HG03060 (cell line): ENCODE results near the gene DEFB112.

Experiments
- ATAC-seq: cut with Tn5 transposase; IDR thresholded peaks from one replicate; pipeline ENCODE4 v1.9.1; 2021; ENCODE audit warnings: low read depth, moderate number of reproducible peaks; ENCODE audit not compliant: unreplicated experiment

The DEFB112 gene, protein sequence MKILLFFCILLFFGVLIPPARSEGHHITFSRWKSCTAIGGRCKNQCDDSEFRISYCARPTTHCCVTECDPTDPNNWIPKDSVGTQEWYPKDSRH

DNA sequence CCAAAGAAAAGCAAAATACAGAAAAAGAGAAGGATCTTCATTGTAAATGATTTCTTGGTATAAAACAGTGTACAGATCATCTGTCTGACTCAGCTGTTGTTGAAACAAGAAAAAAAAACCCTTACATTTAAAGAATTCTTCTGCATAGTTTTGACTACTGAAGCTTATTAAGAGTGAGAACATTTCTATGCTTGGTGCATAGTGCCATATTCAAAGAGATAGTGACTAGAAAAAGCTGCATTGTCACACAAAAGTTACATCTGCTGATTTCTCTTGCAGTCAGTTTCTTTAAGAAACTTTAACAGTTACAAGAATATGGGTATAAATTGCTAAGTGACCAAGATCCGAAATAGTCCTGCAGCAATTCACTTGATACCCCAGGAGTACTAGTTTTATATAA, at the start of gene DEFB112:
DEFB112 (minus strand) TSS at position 101 of the 400 bp plus-strand sequence; CDS start at position 41, 60 bp downstream.
- ATAC-seq = no peak

DNA sequence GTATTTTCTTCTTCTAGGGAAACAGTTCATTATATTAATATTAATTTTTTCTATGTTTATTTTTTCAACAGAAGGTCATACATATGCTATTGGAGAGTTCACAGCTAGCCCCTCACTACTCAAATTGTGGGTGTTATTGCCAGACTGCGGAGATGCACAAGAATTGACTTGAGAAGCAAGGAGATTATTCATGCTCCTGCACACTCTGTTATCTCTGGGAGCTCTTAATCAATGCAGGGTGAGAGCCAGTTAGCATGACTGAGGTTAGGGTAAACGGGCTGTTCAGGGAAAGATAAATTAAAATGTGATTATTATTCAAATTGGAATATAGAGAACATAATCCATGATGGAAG, 48.9 kb upstream of the DEFB112 start:
- no peak for ATAC-seq

DNA sequence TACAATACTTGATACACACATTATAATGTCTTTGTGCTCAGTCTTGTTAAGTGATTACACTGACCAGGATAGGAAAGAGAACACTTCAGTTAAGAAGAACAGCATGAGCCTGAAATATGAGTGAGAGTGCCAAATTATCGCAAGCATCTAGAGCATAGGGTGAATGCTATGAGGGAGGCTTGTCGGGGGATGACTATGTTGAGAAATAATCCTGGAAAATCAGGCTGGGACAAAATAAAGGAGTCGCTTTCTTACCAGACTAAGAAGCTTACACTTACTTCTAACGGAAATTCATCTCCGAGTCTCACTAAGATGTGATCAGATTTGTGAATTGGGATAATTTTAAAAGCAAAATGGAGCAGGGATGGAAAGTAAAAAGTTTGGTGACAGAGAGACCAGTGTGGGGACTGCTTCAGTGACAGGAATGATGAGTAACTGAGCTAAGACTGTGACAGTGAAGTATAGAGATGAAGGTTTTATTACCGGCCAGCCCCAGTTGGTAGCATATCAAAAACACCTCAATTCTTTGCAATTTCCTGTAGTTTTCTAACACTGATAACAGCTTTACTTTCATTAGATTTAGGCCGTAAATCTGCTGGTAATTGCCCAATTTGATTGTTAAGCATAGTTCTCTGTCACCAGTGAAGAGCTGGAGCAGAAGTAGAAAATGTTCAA, 48.4 kb upstream of the DEFB112 start:
- ATAC-seq = no peak

DNA sequence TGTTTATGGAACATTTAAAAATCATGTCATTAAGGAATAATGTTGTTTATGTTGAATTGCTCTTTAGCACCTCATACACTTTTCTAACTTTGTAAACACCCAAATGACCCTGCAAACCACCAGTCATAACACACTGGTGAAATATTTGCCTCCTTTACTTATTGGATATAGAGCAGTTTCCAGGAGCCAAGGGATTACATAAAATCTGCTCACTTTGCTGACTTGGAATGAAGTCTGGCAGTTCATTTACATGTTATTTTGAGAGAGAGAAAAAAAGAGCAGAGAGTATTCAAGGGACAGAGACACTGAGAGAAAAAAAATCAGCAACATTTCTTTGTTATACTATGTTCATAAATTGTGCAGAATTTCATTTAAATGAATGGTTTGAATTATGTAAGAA, 46.6 kb upstream of the DEFB112 start:
- no peak for ATAC-seq

DNA sequence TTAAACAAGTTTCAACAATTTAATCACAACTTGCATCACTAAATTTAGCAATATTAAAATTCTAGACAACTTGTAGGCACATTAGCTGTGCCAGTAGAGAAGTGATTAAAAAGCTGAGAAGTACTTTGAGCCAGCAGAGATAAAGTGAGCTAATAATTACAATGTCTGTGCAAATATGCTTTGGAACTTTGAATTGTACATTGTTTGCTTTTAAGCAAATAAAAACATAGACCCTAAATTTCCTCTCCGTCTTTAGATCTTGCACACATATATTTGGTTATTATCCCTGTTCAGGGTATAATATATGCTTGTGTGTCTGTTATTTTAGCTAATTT, 44.2 kb upstream of the DEFB112 start:
- no peak for ATAC-seq

DNA sequence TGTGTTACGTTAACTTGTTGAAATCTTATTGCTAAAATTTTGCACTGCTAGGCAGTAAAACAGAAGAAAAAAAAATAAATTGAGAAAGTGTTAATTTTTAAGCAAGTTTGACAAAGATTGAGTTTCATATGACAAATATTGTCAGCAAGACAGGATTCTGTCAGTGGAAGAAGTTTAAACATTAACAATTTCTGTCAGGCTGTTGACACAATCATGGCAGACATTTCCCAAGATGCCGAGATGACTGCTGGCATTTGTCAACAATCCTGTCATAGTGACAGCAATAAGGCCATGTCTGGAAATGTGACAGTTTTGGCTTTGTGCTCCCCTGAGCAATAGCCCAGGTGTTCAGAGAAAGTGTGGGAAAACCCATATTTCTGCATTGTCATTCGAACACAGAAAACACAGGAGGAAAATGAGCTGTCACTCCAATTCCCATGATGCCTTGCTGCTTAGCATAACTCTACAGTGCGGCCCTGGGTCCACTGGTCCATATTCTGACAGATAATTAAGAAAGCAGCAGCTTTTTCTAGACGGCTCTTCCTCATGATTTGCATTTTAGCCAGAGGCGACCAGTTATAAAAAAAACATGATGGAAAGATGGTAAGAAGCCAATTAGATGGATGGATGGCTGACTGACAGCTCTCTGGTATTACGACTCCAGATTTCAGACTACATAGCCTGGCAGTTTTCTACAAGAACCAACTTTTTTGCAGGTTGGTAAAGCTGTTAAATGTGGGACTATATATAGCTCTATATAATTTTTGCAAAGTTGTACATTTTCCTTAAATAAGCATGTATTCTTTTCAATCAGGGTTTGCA, 43.6 kb upstream of the DEFB112 start:
- no peak for ATAC-seq

DNA sequence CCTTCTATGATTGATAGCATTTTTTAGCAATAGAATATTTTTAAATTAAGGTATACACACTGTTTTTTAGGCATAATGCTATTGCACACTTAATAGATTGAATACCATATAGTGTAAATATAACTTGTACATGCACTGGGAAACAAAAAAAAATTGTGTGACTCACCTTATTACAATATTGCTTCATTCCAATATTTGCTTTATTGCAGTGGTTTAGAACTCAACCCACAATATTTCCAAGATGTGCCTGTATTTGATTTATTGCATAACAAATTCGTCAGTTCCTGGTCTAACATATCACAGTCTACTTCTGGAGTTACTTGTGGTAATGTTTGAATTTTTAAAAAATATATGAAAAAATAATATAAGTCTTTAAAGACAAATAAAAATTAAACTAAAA, 41.9 kb upstream of the DEFB112 start:
- no peak for ATAC-seq

DNA sequence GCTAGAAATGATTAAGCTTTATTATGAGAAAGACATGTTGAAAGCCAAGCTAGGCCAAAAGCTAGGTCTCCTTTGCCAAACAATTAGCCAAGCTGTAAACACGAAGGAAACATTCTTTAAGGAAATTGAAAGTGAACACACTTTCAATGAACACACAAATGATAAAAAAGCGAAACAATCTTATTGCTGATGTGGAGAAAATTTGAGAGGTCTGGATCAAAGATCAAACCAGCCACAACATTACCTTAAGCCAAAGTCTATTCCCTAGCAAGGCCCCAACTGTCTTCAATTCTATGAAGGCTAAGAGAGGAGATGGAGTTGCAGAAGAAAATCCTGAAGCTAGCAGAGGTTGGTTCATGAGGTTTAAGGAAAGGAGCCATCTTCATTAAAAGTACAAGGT, 40.2 kb upstream of the DEFB112 start:
- ATAC-seq = no peak

DNA sequence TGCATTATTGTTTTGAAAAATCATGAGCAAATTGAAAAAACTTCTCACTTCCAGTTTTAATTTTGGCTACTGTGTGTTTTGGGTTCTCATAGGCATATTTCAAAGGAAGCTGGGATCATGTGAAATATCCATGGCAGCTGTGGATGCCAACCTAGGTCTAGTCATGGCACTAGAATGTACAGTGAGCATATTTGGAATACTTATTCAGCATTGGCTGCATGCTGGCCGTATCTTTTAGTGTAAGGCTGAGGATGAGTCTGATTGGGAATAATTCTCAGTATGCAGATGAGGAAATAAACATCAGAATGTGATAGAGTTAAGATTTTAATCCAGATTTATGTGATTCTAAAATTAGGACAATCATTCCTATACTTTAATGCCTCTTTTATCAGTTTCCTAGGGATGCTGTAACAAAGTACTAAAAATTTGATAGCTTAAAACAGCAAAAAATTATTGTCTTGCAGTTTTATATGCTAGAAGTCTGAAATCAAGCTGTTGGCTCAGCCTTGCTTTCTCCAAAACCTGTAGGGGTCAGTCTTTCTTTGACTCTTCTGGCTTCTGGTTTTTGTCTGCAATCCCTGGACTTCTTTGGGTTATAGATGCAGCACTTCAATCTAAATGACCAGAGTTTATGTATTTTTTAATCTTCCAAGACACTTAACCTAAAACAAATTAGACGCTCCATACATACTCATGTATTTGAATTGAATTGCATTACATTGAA, 37.7 kb upstream of the DEFB112 start:
- ATAC-seq = no peak

DNA sequence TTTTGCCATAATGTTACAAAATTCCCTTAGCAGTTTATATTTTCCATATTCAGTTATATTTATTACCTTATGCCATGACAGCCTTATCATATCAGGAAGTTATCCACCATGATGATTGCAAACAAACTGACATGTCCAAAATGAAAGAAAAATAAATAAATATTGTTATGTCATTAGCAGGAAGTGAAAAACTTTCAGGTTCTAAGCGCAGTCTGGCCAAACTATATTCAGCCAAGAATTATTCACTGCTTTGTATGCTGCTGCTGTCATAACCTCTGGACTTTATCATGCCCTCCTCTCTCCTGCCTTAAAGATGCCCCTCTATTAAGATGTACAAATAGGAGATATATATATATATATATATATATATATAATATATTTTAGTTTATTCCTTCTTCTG, 27.7 kb upstream of the DEFB112 start:
- no peak for ATAC-seq

DNA sequence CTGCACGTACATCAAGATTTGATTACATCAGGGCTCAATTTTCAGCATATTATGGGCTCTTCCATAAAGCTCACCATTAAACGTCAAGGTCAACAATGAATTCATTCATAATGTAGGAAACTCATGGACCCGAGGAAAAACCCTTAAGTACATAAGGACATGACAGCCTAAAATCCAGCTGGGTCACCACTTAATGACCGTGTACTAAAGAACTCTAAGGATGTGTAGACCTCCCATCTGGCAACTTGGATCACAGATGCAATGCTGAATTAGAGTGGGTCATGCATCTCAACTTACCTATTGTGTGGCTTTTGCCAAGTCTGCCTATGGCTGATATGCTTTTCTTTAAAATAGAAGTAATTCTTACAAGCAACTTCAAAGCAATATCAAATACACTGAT, 26.7 kb upstream of the DEFB112 start:
- no peak for ATAC-seq

DNA sequence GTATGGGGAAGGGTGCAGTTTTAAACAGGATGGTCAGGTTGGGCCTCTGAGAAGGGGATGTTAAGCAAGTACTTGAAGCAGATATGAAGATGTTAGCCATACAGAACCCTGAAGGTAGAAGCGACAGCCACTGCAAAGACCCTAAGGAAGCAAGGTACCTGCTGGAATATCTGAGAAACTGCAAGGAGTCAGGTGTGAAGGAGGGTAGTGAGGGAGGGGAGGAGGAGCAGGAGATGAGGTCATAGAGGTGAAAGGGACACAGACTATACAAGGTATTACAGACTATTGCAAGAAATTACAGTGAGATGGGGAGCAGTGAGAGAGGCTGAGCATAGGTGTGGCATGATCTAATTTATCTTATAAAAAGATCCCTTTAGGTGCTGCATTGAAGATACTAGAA, 22.2 kb upstream of the DEFB112 start:
- no peak for ATAC-seq

DNA sequence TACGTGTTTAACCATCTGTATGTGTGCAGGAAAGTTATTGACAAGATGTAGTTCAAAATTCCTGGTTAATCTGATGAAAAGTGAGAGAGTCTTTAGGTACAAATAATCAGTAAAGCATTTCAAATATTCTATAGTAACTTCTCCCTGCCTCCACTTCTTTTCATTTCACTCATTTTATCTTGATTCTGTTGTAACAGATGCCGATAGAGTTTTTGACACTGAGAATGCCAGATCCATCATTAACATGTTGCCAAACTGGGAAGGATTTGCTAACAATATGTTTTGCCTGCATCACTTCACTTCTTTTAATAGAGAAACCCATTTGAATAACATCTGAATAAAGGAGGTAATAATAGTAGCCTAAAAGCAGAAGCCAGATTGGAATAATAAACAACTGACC, 20.4 kb upstream of the DEFB112 start:
- ATAC-seq = no peak

DNA sequence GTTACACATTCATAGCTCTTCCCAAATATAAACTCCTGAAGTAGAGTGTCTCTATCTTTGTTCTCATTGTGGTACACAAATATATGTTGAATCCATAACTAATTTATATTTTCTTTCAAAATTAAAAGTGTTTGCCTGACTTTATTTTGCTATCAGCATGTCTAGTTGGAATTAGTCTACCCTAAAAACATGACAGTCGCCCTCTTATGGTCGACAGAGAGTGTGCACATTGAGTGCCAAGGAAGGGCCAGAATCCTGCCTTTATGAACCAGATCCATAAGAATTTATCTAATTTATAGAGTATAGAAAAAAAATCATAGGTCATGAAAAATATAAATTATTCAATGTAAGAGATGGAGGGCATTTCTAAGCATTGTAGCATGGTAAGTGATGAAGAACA, 12.3 kb upstream of the DEFB112 start:
- ATAC-seq = no peak

DNA sequence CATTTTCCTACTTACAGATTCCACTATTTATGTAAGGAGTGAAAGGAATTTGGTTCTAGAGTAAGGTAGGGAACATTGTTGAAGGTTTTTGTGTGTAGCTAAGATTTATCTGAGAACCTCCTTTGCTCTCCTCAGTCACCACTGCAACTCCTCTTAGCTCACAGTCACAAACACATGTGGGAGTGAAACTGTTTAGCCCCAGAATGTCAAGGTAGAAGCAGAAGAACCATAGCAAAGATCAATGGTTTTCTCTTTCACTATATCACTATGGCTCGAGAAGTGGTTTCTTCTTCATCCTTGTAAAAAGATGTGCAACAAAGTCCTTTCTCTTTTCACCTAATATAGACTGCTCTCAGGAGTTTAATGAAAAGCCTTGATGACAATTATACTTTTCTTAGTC, 6.5 kb upstream of the DEFB112 start:
- ATAC-seq = no peak

DNA sequence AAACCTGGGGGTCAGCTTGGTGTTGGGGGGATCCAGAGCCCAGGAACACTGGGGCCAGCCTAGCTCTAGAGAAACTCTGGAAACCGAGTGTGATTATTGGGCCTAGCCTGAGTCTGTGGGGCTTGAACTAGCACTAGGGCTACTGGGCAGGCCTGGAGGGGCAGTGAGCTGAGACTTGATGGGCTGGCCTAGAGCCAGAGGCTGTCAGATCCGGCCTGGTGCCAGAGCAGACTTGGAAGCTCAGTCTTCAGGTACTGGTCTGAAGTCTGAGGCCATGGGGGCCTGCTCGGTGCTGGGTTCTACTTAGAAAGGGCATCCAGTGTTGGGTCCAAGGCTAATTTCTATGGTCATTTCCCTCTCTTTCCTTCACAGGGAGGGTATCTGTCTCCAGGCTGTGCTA, 2.7 kb downstream of the DEFB112 start:
- ATAC-seq = no peak

DNA sequence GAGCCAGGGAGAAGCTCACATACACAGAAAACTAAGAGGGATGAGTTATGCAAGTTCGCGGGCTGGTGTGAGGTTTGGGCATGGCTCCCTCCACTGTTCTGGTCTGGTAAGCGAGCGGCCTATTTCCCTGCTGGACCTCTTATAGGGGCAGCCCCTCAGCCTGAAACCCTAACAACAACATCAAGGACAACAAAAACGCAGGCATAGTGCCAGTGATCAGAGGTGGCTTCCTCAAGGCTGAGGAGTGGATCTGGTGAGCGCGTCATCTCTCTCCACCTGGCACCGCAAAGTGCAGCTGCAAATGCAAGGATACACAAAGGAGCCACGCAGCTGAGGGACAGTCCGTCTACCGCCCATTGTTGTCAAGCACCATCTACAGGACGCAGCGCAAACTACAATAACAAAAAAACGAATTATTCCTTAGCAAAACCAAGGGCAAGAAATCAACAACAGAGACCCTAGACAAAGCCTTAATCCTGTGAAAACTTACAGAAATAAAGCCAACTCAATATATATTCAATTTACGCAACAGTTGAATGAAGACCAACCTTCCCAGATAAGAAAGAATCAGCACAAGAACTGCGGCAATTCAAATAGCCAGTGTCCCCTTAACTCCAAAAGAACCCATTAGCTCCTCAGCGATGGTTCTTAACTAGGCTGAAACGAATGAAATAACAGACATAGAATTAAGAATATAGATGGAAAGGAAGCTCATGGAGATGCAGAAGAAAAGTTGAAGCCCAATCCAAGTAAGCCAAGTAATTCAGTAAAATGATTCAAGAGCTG, 18.8 kb downstream of the DEFB112 start:
- ATAC-seq = no peak

DNA sequence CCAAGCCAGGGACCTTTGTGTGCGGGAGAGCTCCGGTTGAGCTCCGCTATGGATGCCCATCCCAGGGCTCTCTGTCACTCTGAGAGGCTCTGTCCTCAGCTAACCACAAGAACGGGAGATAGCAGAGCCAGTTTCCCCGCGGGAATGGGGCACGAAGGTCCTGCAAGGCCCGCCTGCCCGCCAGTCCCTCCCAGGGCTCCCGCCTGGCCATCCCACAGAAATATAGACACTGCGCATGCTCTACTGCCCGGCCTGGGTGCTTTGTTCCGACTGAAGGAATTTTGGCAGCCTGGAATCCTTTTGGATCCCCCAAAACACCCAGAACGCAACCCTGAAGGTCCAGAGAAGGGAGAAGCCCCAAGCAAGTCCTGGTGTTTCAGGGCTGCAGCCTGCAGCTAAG, 19.4 kb downstream of the DEFB112 start:
- no peak for ATAC-seq

DNA sequence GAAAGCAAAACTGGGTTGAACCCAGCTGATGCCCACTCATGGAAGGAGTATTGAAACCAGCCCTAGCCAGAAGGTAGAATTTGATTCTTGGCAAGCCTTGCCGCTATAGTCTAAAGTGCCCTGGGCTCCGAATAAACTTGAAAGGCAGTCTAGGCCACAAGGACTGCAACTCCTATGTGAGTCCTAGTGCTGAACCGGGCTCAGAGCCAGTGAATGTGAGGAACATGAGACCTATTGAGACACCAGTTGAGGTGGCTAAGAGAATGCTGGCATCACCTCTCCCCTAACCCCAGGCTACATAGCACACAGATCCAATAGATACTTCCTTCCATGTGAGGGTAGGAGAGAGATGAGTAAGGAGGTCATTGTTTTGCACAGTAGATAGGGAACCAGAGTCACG, 24.5 kb downstream of the DEFB112 start:
- ATAC-seq = no peak

DNA sequence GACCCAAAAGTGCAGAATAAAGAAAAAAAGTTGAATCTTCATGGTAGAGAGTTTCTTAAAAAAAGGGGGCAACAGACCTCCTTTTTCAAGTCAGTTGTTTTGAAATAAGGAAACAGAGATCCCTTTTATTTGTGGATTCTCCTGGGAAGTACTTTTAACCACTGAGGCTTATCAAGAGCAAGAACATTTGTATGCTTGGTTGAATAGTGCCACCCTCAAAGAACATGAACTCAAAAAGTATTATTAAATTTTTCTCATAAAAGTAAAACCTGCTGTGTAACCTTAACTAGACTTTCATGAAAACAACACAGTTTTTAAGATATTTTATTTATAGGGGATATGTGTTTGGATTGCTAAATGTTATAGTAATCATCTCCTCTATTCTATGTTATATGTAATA, 27.8 kb downstream of the DEFB112 start, which contains the start of gene DEFB110:
DEFB110 (minus strand) TSS at position 101 of the 400 bp plus-strand sequence; CDS start at position 42, 59 bp downstream.
- no peak for ATAC-seq

DNA sequence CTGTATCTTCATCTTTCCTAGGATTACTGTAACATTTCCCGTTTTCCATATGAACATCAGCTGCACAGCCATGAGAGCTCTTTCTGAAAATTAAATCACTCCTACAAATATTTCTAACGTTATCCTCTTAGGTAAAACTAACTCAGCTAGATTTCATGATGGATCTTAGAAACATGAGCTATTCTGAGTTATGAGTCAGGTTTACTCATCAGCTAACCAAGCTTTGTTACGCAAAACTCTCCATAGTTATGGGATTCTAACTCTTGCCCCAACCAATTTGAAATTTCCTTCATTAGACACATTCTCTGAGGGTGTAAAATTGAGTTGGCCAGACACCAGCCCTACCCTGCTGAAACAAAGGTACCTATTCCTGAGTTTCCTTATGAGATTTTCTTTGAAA, 41.9 kb downstream of the DEFB112 start:
- no peak for ATAC-seq
